Karpas-422 (cell line): ENCODE results near the gene DMRTC1. TPM values are rescaled to one million over a fixed set of nuclear protein-coding genes. Genes with fewer than 3 reads are reported as not detected.

Source experiments
- total RNA-seq: library from RNA; depleted of rRNA; stranded (reverse); fragments of >200 nt; shearing (Covaris generic); gene quantifications from 2 replicates; pipeline ENCODE4 v1.2.3, GENCODE V29; 2014; ENCODE audit warnings: low replicate concordance; rRNA removed

Gene DMRTC1
- total RNA-seq, 1 experiment from 2014 or later: not detected

Other genes with a start within 250 kb of the DMRTC1 start
- gene PHKA1, start 229.5 kb downstream of the DMRTC1 start, total RNA-seq: not detected in 2 replicates
- not detected in 2 replicates for gene DMRTC1B, start 166.9 kb downstream of the DMRTC1 start, total RNA-seq
- not detected in 2 replicates for gene FAM236B, start 161.2 kb downstream of the DMRTC1 start, total RNA-seq
- gene FAM236D, start 135.6 kb downstream of the DMRTC1 start, total RNA-seq: not detected in 2 replicates
- gene FAM236C, start 31.2 kb downstream of the DMRTC1 start, total RNA-seq: not detected in 2 replicates
- not detected in 2 replicates for gene FAM236A, start 5.6 kb downstream of the DMRTC1 start, total RNA-seq
- not detected in 2 replicates for gene PABPC1L2B, start 59.1 kb upstream of the DMRTC1 start, total RNA-seq
- gene PABPC1L2A, start 135.7 kb upstream of the DMRTC1 start, total RNA-seq: not detected in 2 replicates